GM21529 (cell line): ENCODE results near the gene GALNT9.
"Not testable (repeated sequence)": the region's sequence is repeated elsewhere in the genome, so short reads cannot be mapped to it uniquely, and the experiment has no call there.

Source experiments
- ATAC-seq: cut with Tn5 transposase; IDR thresholded peaks from one replicate; pipeline ENCODE4 v1.9.1; 2021; ENCODE audit not compliant: unreplicated experiment

Gene GALNT9

GRCh38 chr12:132329036-132329719, at the start of gene GALNT9:
Gene GALNT9, minus strand, starts transcription at chr12:132329589. Its CDS starts 386 bp downstream, at chr12:132329203.
- ATAC-seq, result no peak

- ATAC-seq, result not testable (repeated sequence)
Observed at GRCh38 chr12:132379057-132379456, 49.7 kb upstream of the GALNT9 start.

GRCh38 chr12:132377147-132377546, 47.8 kb upstream of the GALNT9 start:
- ATAC-seq, result no peak

DNA sequence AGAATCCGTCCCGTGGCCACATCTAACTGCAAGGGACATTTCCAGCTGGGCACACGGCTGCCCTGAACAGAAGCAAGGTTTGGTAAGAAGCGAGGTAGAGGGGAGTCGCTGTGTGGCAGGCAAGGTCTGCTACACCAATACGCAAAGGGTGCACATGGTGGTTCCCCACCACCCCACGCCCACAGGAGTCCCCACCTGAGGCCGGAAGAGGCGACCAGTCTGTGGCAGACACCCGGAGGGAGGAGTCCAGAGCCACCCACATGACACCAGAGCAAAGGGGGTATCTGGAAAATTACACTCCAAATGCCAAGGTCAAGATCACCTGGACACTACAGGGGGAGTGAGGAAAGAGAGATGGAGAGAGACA, 47.1 kb upstream of the GALNT9 start:
- no peak for ATAC-seq

DNA sequence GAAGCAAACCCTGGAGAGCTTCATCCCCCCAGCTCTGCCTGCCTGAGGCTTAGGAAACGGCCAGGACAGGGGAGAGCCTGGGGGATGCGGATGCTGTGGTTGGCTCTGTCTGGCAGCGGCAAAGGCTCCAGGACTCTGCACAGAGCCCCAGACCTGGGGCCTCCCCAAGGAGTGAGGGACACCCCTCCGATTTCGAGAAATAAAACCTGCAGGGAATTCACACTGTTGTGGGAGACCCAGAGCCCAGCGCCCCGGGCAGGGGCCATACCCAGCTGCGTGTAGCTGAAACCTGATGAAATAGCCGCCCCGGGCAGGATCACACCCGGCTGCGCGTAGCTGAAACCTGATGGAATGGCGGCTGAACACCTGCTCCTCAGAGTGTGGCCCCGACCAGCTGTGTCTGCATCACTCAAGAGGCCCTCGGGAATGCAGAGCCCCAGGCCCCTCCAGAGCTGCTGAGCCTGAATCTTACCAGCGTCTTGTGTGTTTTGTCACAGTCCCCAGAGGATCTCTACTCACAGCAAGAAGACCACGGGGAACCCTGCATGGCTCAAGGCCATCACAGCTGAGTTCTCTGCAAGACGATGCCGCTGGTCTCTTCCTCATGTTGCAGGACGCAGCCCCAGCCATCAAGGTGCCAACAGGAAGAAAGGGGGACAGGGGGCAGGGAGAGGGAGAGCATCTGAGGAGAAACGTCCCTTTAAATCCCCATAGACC, 46.5 kb upstream of the GALNT9 start:
- no peak for ATAC-seq

- no peak for ATAC-seq
Observed at GRCh38 chr12:132374612-132375445, 45.4 kb upstream of the GALNT9 start.

DNA sequence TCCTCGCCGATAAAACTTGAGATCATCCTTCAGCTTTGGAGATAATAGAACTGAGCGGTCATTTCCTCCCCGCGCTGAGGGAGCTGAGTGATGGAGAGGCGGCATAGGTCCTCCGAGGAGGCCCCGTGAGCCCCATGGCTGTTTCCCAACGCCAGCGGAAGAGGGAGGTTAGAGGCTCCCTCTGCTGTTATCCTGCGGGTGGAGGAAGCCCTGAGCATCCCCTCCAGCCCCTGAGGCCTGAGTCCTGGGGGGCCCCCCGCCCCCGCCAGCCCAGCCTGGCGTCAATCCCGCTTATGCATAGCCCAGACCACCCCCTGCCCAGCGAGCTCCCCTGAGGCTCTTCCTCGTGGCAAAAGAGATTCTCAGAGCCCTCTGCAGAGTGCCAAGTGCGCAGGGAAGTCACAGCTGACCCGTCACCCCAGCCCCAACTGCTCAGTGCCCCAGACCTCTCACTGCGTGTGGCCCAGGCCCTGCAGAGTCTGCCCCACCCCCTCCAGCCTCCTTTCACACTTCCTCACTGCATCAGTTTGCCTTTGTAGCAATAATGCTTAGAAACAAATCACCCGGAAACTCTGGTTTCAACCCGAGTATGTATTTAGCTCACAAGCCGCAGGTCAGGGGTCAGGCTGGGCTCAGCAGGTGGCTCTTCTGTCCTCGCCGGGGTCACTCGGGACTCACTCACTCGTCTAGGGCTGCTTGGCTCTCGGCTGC, 44.7 kb upstream of the GALNT9 start:
- ATAC-seq, result no peak

DNA sequence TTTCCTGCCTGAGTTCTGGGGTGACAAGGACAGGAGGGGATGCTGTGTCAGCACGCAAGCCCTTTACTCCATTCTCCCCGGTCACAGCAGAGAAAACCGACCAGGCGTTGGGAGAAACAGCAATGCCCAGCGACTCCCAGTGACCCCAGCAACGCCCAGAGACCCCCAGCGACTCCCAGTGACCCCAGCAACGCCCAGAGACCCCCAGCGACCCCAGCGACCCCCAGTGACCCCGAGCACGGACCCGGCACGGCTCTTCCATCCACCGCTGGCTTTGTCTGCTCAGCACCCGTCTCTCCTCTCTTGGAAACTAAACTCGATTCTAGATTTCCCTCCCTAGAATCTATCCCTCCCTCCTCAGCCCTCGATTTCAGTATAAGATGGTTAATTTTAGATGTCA, 38.5 kb upstream of the GALNT9 start:
- ATAC-seq, result no peak

DNA sequence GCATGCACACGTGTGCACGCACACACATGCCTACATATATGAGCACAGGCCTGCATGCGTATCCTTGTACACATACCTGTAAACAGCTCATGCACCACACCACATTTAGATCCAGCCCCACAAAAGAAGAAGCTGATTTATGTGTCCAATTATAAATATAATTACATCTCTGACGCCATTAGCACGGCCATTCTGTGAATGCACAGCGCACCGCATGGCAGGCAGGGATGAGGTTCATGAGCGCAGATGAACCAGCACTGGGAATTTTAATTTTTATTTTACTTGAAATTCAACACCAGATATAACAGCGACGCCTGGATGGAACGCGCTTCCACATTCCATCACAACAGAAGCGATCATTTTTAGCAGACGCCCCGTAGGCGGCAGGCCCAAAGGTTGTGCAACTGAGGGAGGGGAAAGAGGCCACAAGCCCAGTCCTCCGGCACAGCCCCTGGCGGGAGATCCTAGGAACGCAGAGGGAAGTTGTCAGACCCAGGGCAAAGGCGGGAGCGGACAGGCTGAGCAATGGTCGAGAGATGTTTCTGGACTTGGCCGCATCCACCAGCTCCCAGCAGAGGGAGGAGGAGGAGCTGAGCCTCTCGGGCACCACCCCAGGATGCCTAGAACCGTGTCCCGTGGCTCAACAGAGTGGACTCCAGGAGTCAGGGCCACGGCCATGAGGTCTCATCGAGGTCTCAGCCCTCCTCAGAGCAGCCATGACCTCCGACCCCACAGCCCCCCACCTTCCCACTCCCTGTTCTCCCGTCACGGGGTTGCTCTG, 37.9 kb upstream of the GALNT9 start:
- no peak for ATAC-seq

DNA sequence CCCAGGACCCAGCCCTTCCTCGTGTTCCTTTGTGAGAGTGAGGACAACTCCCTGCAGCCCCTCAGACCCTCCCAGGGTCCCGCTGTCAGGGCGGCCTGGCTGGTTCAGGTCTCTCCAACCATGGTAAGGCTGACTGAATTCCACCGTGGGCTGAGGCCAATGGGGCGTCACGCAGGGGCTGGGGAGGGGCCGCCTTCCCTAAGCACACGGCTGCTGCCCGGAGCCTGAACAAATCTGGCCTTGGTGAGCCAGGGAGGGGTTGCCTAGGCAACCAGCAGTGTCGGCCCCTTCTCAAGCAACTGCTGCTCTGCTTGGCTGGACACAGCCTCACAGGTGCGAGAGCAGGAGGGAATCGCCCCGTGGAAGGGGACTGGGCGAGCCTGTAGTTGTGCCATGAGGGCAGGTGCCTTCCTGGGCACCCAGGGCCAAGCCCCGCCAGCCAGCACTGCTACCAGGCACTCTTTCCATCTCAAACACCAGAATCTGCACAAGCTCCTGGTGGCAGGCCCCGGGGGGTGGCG, 37.0 kb upstream of the GALNT9 start:
- ATAC-seq, result no peak

- no peak for ATAC-seq
Observed at GRCh38 chr12:132365226-132365625, 35.8 kb upstream of the GALNT9 start.

DNA sequence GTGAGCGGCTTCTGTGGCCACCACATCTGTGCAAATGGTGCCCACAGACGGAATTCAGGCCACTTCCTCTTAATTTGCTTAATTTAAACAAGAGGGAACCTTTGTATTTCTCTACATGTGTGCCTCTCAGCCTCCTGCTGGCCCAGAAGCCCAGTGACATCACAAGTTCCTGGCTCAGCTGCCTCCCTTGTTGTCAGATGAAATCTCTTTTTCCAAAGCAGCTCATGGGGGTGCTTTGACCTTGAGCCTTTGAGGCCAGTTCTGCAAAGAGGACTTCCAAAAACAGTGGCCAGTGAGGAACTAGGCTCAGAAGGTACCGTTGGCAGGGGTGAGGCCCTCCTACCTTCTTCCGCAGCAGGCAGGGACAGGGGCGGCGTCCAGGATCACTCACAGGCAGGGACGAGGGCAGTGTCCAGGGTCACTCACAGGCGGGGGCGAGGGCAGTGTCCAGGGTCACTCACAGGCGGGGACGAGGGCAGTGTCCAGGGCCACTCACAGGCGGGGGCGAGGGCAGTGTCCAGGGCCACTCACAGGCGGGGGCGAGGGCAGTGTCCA, 35.0 kb upstream of the GALNT9 start:
- no peak for ATAC-seq

DNA sequence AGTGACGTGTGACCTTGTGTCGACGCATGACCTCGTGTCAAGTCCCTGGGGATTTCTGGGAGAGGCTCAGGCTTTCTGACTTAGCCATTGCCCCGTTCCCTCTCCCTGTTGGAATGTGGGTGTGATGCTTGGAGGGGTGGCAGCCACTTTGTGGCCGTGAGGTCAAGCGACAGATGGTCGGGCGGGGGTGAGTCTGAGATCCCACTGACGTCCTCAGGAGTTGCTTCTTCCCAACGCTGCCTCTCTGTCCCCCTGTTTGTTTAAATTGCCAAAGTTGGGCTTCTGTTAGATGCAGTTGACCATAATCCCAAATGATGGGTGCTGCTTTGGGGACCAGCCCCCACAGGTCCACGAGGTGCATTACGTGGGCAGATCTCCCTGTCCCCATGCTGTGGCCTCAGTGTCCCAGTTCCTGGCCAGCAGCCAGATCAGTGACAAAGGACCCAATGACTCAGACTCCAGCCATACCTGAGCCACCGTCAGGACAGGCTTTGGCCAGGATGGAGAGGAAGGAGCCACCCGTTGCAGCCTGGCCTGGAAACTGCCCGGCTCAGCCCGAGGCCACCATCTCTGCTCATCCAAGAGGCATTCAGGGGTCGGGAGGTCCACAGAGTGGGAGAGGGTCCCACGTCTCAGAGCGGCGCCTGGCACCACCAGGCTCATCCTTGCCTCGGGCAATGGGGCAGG, 34.4 kb upstream of the GALNT9 start:
- ATAC-seq, result no peak

DNA sequence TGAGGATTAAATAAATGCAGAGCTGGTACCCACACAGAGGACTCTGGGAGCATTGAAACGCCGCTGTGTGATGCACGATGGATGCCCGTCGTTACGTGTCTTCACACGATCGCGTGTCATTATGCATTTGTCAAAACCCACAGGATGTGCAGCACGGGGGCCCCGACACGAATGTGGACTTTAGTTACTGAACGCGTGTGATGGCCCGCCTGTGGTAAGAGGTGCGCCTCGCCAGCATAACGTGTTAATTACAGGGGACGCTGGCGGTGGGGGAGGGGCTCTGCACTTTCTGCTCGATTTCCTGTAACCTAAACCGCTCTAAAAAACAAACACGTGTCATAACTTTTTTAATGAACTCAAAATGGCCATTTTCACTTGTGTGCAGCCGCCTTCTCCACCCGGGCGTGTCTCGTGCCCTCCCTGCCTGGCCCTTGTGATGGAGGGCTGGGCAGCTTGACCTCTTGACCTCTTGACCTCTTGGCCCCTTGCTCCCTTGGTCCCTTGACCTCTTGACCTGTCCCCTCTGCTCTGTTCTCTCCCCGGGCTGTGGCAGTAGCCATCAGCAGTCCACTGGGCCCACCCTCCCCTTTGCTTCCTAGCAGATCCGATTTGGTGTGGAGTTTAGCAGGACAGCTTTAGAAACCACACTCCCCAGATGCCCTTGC, 33.7 kb upstream of the GALNT9 start:
- ATAC-seq, result no peak

- no peak for ATAC-seq
Observed at GRCh38 chr12:132360906-132361777, 31.8 kb upstream of the GALNT9 start.

DNA sequence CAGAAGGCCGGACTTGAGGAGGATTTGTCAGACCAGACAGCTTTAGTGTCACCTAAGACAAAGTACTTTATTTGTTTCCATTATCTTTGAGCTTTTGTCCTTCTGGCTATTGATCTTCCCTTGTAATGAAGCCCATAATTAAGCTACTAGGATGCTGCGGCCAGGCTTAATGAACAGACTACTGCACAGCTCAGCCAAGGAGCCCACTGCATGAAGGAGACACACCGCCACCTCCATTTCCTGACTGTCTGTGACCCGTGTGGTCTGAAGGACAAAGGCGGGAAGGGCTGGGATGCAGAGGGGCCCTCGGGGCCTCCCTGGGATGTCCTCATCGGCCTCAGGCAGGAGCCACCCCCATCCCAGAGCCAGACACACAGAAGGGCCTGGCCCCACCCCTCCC, 31.0 kb upstream of the GALNT9 start:
- no peak for ATAC-seq

- no peak for ATAC-seq
Observed at GRCh38 chr12:132359971-132360370, 30.6 kb upstream of the GALNT9 start.

GRCh38 chr12:132359551-132359950, 30.2 kb upstream of the GALNT9 start:
- no peak for ATAC-seq
